HS-5 (cell line): ENCODE measurements around the gene COL8A2.

Source experiments
- DNase-seq: peaks from one replicate; pipeline ENCODE4 v3.0.0-alpha.2; 2012; ENCODE audit warnings: low read depth

The COL8A2 gene

GRCh38 chr1:36055706-36056105 lies 69.3 kb downstream of the COL8A2 start:
- no peak for DNase-seq

GRCh38 chr1:36053978-36054377 lies 71.0 kb downstream of the COL8A2 start:
- DNase-seq: no peak

DNA sequence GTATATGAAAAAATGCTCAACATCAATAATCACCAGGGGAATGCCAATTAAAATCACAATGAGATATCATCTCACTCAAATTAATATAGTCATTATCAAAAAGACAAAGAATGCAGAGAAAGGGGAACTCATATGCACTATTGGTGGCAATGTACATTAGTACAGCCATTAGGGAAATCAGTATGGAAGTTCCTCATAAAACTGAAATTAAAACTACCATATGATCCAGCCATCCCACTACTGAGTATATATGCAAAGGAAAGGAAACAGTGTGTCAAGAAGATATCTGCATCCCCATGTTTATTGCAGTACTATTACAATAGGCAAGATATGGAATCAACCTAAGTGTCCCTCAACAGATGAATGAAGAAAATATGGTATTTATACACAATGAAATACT lies 73.2 kb downstream of the COL8A2 start:
- no peak for DNase-seq
